Kidney tubule cell (primary cell): ENCODE measurements around the gene RASL12.
"Not testable (repeated sequence)": the region's sequence is repeated elsewhere in the genome, so short reads cannot be mapped to it uniquely, and the experiment has no call there.

Experiments
- DNase-seq: peaks from one replicate; pipeline ENCODE4 v3.0.0-alpha.2; 2018; ENCODE audit warnings: low spot score

RASL12 gene

GRCh38 chr15:65067645-65068402 is at the start of gene RASL12:
RASL12 (minus strand) TSS chr15:65067991; CDS start chr15:65067835, 156 bp downstream.
- DNase-seq = no peak

- no peak for DNase-seq
These were observed 47.8 kb upstream of the RASL12 start for GRCh38 chr15:65115542-65115941.

DNA sequence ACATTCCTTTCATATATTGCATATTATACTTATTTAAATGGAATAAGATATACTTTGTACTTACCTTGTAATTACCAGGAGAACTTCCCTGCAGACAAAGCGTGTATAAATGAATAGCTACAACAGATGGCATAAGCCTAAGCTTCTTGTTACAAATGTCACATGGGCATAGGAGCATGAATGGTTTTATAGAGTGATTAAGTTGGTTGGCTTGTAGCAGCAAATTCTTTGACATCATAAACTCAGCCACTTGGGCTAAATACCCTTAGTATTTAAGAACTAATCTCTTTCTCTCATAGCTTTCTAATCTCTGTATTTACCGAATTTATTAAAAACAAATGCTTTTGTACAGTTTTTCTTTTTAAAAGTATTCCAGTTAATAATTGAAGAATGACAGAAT is 47.3 kb upstream of the RASL12 start, which contains the start of gene UBAP1L:
TSS of gene UBAP1L (minus strand) at position 115 of the 400 bp plus-strand sequence. CDS start 8,985 bp downstream, outside the sequence.
- no peak for DNase-seq

DNA sequence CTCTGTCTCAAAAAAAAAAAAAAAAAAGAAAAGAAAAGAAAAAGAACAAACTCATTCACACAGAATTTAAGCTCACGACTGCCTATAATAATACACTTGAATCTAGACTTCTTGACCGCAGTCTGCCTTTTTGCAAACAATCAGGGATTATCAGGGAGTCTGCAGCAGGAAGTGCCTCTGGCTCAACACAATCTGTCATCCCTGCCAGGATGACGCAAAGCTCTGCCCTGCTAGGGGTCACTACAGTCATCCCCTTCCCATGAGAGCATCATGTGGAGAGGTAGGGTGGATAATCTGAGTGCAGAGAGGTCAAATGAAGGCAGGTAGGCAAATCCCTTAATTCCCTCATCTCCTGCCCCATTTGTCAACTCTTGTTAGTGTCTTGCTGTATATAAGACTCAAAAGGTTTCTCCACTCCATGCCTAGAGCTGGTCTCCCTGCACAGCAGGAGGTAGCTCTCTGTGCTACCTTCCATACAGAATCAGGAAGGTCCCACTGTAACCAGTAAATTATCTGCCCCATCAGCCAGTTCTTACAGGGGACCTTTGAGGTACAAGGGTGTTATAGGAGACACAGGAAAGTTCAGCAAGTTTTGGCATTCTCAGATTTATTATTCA is 43.0 kb upstream of the RASL12 start:
- DNase-seq = no peak

GRCh38 chr15:65106011-65106590 is 38.3 kb upstream of the RASL12 start:
- no peak for DNase-seq

DNA sequence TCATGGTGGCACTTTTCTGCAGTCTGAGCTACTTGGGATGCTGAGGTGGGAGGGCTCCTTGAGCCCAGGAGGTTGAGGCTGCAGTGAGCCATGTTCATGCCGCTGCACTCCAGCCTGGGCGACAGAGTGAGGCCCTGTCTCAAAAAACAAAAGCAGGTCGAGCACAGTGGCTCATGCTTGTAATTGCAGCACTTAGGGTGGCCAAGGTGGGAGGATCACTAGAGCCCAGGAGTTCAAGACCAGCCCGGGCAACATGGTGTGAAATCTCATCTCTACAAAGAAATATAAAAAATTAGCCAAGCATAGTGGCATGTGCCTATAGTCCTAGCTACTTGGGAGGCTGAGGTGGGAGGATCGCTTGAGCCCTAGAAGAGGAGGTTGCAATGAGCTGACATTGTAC is 37.2 kb upstream of the RASL12 start:
- no peak for DNase-seq

DNA sequence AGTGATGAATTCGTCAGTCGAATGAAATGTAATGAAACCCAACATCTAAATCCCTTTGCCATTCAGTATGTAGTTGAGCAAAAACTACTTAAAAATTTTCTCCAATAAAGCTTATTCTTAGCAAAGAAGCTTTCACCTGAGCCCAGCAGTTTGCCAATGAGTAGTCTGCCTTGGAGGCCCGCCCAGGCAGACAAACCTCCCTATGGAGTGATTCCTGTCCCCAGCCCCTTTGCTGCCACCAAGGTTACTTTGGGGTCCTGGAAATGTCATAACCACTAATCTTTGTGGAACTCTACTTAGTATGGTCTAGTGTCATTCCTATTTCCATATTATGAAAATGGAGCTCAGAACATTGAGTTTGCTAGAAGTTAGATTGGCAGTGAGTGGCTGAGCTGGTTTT is 35.1 kb upstream of the RASL12 start:
- DNase-seq = no peak

GRCh38 chr15:65101891-65102708 is 34.3 kb upstream of the RASL12 start:
- no peak for DNase-seq

GRCh38 chr15:65101411-65101890 is 33.7 kb upstream of the RASL12 start:
- peak; percentile 49 for DNase-seq

GRCh38 chr15:65100442-65100841 is 32.7 kb upstream of the RASL12 start:
- no peak for DNase-seq

DNA sequence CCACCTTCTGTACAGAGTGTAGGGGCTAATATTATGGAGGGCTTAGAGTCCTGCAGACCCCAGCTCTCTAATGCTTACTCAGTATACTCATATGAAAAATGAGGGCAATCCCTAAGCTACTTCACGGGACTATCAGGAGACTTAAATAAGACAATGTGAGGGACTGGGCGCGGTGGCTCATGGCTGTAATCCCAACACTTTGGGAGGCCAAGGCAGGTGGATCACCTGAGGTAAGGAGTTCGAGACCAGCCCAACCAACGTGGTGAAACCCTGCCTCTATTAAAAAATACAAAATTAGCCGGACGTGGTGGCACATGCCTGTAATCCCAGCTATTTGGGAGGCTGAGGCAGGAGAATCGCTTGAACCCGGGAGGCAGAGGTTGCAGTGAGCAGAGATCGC is 32.0 kb upstream of the RASL12 start:
- DNase-seq = not testable (repeated sequence)

DNA sequence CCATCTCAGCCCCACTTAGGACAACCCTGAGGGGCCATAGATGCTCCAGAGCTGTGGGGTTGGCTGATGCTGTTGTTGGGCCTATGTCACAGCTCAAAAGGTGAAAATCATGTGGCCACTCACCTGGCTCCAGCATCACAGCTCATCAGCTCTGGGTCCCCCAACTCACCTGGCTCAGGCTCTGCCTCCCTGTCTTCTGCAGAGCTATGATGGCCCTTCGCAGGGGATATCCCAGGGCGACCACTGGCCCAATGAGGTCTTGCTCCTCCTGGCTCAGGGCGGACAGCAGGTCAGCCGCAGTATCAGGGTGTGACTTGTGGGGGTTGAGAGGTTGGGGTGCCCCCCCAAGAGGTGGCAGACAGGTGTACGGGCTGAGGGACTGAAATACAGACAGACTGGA is 31.5 kb upstream of the RASL12 start:
- DNase-seq = no peak

GRCh38 chr15:65097651-65098263 is 30.0 kb upstream of the RASL12 start:
- no peak for DNase-seq

DNA sequence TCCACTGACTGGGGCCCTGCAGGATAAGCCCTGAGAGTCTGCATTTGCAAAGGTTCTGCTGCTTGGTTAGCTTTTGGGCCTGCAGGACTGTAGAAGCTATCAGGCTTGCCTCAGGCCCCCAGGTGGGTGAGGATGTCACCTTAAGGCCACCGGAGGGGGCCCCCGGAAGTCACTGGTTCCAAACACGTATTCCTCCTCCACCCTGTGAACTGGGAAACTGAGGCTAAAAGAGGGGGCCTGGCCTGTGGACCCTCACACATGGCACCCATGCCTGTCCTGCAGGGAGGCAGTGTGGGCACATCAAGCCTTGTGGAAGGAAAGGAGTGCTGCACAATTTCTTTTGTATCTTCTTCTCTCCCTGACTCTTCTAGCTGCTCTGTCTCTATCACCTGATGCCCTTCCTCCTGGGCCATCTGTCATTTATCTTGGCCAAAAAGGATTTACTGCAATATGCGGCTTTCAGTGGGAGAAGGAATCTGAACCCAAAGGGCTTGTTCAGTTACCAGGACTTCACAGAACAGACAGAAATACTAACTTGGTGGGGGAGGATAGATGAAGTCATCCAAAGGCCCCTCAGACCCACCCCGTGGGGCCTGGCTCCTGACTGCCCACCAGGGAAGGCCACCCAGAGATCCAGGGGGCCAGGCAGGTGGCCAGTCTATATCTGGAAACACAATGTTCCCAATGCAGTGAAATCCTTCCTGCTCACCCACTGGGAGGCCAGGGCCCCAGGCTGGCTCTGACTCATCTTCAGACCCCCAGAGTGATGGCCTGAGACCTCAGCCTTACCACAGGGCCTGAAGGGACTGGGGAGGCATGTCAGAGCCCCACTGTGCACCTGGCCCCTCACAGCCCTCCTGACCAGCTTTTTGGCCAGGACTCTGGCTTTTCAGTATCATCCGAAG is 28.9 kb upstream of the RASL12 start:
- DNase-seq = no peak

DNA sequence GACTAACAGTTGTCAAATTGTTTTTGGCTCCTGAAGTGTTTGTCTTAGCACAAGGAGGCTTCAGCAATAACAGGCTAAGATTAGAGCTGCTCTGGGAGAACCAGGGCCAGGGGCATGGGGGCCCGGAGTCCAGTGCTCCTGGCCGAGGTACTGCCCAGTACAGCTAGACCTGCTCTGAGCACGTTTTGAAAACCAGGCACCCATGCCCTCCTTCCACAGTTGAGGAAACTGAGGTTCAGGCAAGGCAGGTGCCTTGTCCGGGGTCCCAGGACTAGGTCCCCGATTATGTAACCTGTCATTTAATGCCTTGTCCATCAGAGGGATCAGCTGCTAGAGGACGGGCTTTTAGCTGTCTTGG is 27.9 kb upstream of the RASL12 start:
- DNase-seq = no peak

GRCh38 chr15:65095011-65095746 is 27.4 kb upstream of the RASL12 start:
- no peak for DNase-seq

DNA sequence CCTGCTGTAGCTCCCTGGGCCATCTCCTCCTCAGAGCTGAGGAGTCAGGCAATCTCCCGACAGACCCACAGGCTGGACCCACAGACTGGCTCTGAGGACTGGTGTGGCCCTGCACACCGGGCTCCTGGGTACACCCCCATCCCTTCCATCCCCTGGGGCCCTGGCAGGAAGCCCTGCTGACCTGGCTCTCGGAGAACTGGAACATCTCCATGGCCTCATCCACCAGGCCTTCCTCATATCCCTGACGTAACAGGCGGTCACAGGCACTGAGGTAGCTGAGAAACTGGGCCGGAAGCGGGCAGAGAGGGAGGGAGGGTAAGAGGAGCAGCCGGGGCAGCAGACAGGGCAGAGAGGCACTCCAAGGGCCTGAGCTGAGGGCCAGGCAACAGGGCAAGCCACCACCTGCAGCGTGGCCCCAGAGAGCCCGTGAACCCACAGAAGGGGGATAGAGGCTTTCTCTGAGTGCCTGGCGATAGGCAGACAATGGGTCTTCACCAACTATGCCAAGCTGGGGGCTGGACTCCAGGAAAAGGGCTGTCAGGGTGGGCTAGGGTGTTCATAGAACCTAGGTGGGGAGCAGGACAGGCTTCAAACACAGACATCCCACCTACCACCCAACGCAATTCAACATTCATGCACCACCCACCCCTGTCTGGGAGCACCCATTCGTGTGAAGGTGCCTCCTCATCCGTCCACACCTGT is 26.7 kb upstream of the RASL12 start:
- peak; percentile 44 for DNase-seq

DNA sequence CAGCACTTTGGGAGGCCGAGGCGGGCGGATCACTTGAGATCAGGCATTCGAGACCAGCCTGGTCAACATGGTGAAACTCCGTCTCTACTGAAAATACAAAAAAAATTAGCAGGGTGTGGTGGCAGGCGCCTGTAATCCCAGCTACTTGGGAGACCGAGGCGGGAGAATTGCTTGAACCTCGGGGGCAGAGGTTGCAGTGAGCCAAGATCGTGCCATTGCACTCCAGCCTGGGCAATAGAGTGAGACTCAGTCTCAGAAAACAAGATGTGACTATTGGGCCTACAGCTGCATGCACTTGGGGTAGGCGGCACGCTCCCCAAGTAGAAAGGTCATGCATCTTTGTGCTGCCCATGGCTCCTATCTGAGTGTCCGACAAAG is 26.0 kb upstream of the RASL12 start:
- DNase-seq = not testable (repeated sequence)
